ENCODE measurements around the gene SCUBE3.

The SCUBE3 gene

GRCh38 chr6:35213824-35214756, at the start of gene SCUBE3:
TSS of gene SCUBE3 (plus strand) at chr6:35213956. CDS start at chr6:35214419, 463 bp downstream.
- DNase-seq (ENCODE audit: low read depth), result peak; percentile 20

DNA sequence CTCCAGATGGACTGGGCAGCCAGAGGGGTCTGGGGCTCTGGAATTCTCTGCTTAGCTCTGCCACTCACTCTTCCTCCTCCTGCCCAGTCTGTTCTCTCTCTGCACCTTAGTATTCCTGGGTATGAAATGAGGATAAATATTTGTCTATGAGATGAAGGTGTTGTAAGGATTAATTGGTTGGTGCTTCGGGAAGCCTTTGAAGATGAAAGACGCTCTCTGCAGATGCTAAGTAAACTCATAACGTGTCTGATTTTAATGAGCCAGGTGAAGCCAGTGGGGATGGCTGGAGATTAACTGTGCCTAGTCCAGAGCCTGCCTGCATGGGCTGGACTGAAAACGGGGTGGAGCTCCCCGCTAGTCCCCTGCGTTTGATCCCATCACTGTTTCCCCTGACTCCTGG, 49.5 kb upstream of the SCUBE3 start:
- DNase-seq (ENCODE audit: low read depth), result no peak

GRCh38 chr6:35164868-35165267, 48.9 kb upstream of the SCUBE3 start:
- no peak for DNase-seq (ENCODE audit: low read depth)

DNA sequence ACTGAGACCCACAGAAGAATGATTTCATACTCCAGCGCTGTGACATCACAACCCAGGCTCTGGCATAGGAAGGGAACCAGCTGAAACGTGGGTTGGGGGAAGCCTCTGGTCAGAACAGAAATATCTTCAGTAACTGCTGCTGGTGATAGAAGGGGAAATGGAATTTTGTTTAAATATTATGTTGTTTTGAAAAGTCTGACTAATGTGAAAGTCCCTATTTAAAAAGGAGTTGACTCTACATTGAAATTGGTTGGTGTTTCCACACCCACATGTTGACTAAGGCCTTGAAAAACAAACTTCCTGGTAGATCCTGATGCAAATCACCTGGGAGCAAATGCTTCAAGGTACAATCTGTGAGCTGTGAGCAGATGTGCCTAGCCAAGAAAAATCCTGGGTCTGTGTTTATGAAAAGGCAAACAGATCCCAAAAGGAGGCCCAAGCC, 48.1 kb upstream of the SCUBE3 start:
- no peak for DNase-seq (ENCODE audit: low read depth)

DNA sequence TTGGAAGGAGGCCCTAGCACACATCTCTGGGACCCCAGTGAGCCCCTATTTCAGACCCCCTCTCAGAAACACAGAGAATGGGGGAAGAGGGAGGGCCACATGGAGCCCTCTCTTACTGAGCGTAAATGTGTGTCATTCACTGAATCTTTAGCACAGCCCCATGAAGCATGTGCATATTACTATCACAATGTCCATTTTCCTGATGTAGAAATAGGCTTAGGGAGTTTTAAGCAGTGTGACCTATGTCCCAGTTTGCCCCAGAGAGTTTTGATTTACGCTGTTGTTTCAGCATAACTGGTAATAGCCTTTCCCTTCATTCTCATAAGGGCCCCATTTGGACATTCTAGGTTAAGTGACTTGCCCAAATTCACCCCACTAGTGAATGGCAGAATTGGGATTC, 47.6 kb upstream of the SCUBE3 start:
- DNase-seq (ENCODE audit: low read depth), result no peak

- DNase-seq (ENCODE audit: low read depth), result no peak
Observed at GRCh38 chr6:35166520-35166919, 47.2 kb upstream of the SCUBE3 start.

- DNase-seq (ENCODE audit: low read depth), result no peak
Observed at GRCh38 chr6:35167505-35167904, 46.3 kb upstream of the SCUBE3 start.

- DNase-seq (ENCODE audit: low read depth), result no peak
Observed at GRCh38 chr6:35168461-35168861, 45.3 kb upstream of the SCUBE3 start.

GRCh38 chr6:35170166-35170565, 43.6 kb upstream of the SCUBE3 start:
- DNase-seq (ENCODE audit: low read depth), result no peak

DNA sequence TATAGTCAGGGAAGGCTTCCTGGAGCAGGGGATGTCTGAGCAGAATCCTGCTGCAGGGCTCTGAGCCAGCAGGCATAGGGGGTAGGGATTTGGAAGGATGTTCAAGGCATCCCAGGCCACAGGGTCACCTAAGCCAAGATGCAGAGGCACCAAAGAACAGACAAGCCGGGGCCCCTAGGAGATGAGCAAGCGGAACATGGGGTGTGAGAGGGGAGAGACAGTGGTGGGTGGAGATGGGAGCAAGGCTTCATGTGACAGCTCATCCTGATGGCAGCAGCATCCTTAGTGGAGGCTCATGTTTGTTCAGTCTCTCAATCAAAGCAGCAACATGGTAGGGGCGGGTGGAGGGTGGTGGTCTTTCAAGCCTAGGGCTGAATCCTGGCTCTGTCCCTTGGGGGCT, 42.9 kb upstream of the SCUBE3 start:
- no peak for DNase-seq (ENCODE audit: low read depth)

- DNase-seq (ENCODE audit: low read depth), result no peak
Observed at GRCh38 chr6:35173044-35173426, 40.7 kb upstream of the SCUBE3 start.

DNA sequence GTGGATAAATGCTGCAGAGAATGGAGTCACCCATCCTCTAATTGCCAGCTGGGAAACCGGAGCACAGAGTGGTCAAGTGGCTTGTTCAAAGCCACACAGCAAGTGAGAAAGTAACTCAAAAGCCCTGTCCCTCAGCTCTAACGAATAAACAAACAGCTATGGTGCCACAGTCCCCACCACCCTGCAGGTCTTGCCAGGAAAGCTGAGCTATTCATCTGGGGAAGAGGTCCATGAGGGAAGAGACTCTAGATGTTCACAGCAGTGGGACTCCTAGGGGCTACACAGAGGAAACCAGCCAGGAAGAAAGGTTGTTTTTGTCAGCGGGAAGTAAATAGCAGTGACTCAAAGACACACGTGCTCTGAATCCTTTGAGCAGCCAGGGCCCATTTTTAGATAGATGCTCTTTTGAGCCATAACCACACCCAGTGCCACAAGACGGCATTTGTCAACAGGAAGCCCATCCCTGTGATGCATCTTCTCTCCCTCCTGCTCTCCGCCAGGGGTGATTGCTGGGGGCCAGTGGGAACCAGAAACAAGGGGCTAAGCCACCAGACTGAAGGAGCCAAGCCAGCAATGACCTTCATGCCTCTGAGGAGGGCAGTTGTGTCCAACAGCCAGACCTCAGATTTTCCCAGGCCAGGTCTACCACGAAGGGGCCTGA, 40.2 kb upstream of the SCUBE3 start:
- DNase-seq (ENCODE audit: low read depth), result no peak

DNA sequence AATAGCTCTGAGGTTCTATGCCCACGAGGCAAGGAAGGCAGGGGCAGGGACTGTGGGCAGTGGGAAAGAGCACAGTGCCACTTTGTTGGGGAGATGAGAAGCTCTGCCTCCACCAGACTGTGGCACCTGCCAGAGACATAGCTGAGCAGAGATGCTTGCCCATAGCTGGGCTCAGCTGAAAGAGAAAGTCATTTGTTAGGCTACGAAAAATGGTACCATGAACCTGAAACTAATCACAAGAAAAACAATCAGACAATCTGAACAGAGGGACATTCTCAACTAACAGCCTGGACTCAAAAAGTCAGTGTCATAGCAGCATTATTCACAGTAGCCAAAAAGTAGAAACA, 39.7 kb upstream of the SCUBE3 start:
- DNase-seq (ENCODE audit: low read depth), result no peak

DNA sequence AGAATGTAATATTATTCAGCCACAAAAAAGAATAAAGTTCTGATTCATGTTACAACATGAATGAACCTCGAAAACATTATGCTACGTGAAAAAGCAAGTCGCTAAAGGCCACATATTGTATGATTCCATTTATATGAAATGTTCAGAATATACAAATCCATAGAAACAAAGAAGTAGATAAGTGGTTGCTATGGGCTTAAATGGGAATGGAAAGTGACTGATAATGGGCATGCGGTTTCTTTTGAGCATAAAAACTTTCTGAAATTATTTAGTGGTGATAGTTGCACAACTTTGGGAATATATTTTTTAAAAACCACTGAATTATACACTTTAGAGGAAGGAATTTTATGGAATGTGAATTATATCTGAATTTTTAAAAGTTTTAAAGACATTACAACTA, 39.3 kb upstream of the SCUBE3 start:
- peak; percentile 50 for DNase-seq (ENCODE audit: low read depth)

GRCh38 chr6:35176301-35177024, 37.3 kb upstream of the SCUBE3 start:
- DNase-seq (ENCODE audit: low read depth), result no peak

DNA sequence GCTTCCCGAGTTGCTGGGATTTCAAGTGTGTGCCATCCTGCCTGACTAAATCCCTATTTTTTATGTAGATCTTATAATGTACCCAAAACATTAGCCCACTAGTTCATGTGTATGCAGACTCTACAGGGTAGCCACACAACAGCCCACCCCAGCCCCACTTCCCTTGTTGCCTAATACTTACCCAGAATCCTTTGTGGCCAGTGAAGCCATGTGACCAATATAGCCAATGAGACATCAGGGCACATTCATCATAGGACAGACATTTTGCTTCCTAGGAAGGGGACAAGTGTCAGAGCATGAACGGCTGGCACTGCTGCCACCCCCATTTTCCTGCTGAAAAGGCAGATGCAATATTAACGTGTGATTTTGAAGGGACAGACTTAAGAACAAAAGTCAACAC, 36.6 kb upstream of the SCUBE3 start:
- DNase-seq (ENCODE audit: low read depth), result no peak

- DNase-seq (ENCODE audit: low read depth), result peak; percentile 48
Observed at GRCh38 chr6:35177596-35177995, 36.2 kb upstream of the SCUBE3 start.

DNA sequence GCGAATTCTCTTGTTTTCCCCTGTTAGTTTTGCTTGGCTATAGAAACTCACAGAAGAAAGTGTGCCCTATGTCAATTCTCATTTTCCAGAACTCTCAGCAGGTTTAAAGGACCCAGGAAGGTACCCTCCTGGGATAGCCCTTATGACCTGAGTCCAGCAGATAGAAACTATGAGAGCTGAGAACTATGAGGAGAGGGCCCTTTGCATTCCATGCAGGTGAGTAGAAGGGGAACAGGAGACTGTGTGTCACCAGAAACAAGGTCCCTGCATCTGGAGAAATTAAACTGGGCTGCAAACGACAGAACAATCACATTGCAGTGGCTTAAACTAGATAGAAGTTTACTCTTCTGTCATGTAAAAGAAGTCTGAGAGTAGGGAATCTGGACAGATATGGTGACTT, 35.7 kb upstream of the SCUBE3 start:
- no peak for DNase-seq (ENCODE audit: low read depth)

GRCh38 chr6:35178932-35179832, 34.6 kb upstream of the SCUBE3 start:
- DNase-seq (ENCODE audit: low read depth), result no peak

DNA sequence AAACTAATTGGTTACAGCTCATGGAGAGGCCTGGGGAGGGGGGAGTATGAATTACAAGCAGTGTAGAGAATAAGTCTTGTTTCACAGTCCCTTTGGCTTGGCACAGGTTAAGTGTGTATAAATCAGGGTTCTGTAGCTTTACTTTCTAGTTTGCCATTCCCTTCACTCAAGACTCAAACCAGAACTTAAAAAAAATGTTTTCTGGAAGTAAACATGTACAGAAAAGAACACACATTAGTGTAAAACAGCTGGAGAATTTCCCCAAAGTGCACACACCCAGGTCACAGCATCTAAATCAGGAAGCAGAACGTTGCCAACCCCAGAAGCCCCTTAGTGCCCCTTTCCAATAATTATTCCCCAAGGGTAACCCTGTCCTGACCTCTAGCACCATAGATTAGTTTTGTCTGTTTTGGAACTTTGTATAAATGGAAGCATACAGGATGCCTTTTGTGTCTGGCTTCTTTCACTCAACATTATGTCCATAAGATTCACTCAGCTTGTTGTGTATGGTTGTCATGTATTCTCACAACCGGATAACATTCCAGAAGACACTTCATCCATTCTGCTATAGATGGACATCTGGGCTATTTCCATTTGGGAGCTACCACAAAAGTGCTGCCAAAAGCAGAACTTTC, 33.7 kb upstream of the SCUBE3 start:
- no peak for DNase-seq (ENCODE audit: low read depth)

DNA sequence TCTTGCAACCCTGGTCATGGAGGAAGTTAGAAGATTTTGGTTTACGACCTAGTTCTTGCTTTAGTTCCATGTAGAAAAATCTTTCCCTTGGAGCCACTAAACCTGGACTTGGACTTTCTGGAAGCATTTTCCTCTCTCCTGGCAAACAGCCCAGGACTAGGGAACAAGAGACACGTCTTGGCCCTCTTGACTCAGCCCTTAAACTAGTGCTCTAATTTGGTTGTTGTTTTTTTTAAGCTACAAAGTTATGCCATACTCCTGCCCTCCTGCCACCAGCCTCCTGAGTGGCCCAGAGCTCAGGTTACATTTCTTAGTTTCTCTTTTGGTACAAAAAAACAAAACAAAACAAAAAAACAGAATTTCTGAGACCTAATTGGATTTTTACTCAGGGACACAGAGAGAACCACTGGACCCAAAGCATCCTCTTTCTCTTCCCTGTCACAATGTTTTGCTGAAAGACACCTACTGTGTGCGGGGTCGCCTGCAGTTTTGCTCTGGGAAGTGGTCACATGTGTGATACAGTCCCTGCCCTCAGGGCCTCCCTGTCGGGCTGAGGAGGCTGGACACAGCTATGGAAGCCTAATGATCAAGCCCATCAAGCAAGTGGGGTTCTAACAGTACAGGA, 32.3 kb upstream of the SCUBE3 start:
- peak; percentile 30 for DNase-seq (ENCODE audit: low read depth)

Measured in amniotic epithelial cell (primary cell).